ENCODE measurements around the gene UXS1.
"Not testable (repeated sequence)": the region's sequence is repeated elsewhere in the genome, so short reads cannot be mapped to it uniquely, and the experiment has no call there.

UXS1 gene

GRCh38 chr2:106193977-106194778 is at the start of gene UXS1:
TSS of gene UXS1 (minus strand) at chr2:106194301. CDS start at chr2:106194241, 60 bp downstream.
- DNase-seq, result peak; percentile 96

GRCh38 chr2:106239491-106239890 is 45.4 kb upstream of the UXS1 start:
- DNase-seq, result not testable (repeated sequence)

GRCh38 chr2:106235392-106235791 is 41.3 kb upstream of the UXS1 start:
- not testable (repeated sequence) for DNase-seq

- DNase-seq, result no peak
Measured at GRCh38 chr2:106233350-106233706, 39.2 kb upstream of the UXS1 start.

GRCh38 chr2:106232638-106233349 is 38.7 kb upstream of the UXS1 start:
- DNase-seq, result no peak

- DNase-seq, result no peak
Measured at GRCh38 chr2:106223347-106223746, 29.2 kb upstream of the UXS1 start.

GRCh38 chr2:106222057-106222456 is 28.0 kb upstream of the UXS1 start:
- not testable (repeated sequence) for DNase-seq

- DNase-seq, result no peak
Measured at GRCh38 chr2:106219813-106220212, 25.7 kb upstream of the UXS1 start.

- DNase-seq, result not testable (repeated sequence)
Measured at GRCh38 chr2:106219157-106219556, 25.1 kb upstream of the UXS1 start.

GRCh38 chr2:106208874-106209273 is 14.8 kb upstream of the UXS1 start:
- no peak for DNase-seq

GRCh38 chr2:106208399-106208798 is 14.3 kb upstream of the UXS1 start:
- no peak for DNase-seq

GRCh38 chr2:106207246-106207645 is 13.1 kb upstream of the UXS1 start:
- no peak for DNase-seq

GRCh38 chr2:106205488-106205887 is 11.4 kb upstream of the UXS1 start:
- no peak for DNase-seq

- DNase-seq, result not testable (repeated sequence)
Measured at GRCh38 chr2:106204551-106204950, 10.4 kb upstream of the UXS1 start.

GRCh38 chr2:106201661-106202060 is 7.6 kb upstream of the UXS1 start:
- DNase-seq, result no peak

GRCh38 chr2:106197878-106198277 is 3.8 kb upstream of the UXS1 start:
- no peak for DNase-seq

- no peak for DNase-seq
Measured at GRCh38 chr2:106195981-106196380, 1.9 kb upstream of the UXS1 start.

GRCh38 chr2:106195456-106195855 is 1.4 kb upstream of the UXS1 start:
- no peak for DNase-seq

GRCh38 chr2:106193690-106193976 is 468 bp downstream of the UXS1 start:
- DNase-seq, result peak; percentile 21

GRCh38 chr2:106192752-106193689 is 1.1 kb downstream of the UXS1 start:
- DNase-seq, result peak; percentile 14

GRCh38 chr2:106191511-106192016 is 2.5 kb downstream of the UXS1 start:
- no peak for DNase-seq

GRCh38 chr2:106189764-106190468 is 4.2 kb downstream of the UXS1 start:
- no peak for DNase-seq

- DNase-seq, result no peak
Measured at GRCh38 chr2:106189325-106189724, 4.8 kb downstream of the UXS1 start.
